ENCODE measurements around the gene SLC25A42.

SLC25A42 gene

DNA sequence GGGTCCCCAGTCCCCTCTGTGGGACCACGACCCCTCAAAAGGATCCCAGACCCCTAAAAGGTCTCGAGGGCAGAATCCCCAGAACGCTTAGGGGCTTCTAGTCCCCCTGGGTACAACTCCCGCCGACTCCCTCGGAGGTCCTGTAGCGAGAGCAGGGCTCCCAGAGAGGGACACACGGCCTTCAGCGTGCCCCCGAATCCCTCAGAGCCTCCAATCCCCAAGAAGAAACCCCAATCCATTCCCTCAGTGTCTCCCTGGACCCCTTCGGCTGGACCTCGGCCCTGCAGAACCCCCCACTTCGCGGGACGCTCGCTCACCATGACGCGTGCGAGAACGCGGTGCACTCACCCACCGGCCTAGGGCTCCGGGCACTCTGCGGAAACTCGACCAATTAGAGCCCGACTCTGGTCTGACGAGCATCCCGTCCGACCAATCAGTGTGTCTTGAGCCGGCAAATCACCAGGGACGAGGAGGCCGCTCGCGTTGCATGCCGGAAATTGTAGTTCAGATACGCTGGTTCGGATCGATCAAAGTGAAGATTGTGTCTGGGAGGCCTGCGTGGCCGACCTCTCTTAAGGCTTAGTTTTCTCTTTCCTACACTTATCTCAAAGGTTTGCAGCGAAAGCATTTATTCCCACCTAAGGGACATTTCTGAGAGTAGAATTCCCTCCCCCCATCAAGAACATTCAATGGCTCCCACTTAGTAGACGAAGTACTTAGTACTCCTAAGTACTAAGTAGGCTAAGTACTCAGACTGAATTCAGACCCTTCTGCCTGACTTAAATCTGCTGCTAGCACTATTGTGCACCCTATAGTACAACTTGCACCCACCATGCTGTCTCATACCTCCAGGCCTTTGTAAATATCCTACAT lies 74.6 kb downstream of the SLC25A42 start, which contains the start of gene TMEM161A:
TMEM161A (minus strand) TSS at position 370 of the 873 bp plus-strand sequence; CDS start at position 320, 50 bp downstream.
- DNase-seq (ENCODE audit: low spot score), result peak; percentile 99
- in situ Hi-C loops (cut with MboI; ENCODE audit: low sequenced_read_pairs, unreplicated experiment), result no loop called here
- TF ChIP-seq CTCF (IDR thresholded peaks at IDR 0.05; ENCODE audit: borderline replicate concordance, control extremely low read depth, extremely low read depth, insufficient read depth, missing control alignments), result no peak

GRCh38 chr19:19139876-19140229 lies 76.1 kb downstream of the SLC25A42 start:
- no peak for DNase-seq (ENCODE audit: low spot score)
- in situ Hi-C loops (cut with MboI; ENCODE audit: low sequenced_read_pairs, unreplicated experiment), result loop anchor here (5.0 kb wide), 1 partner anchor 42 kb away; no protein-coding TSS in a partner anchor
- TF ChIP-seq CTCF (IDR thresholded peaks at IDR 0.05; ENCODE audit: borderline replicate concordance, control extremely low read depth, extremely low read depth, insufficient read depth, missing control alignments), result no peak

DNA sequence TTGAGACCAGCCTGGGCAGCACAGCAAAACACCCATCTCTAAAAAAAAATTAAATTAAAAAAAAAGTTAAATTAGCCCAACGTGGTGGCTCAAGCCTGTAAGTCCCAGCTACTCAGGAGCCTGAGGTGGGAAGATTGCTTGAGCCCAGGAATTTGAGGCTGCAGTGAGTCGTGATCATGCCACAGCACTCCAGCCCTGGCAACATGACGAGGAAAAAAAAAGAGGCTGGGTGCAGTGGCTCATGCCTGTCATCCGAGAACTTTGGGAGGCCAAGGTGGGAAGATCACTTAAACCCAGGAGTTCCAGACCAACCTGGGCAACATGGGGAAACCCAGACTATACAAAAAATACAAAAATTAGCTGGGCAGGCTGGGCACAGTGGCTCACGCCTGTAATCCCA lies 76.7 kb downstream of the SLC25A42 start:
- in situ Hi-C loops (cut with MboI; ENCODE audit: low sequenced_read_pairs, unreplicated experiment), result loop anchor here (5.0 kb wide), 1 partner anchor 42 kb away; no protein-coding TSS in a partner anchor

DNA sequence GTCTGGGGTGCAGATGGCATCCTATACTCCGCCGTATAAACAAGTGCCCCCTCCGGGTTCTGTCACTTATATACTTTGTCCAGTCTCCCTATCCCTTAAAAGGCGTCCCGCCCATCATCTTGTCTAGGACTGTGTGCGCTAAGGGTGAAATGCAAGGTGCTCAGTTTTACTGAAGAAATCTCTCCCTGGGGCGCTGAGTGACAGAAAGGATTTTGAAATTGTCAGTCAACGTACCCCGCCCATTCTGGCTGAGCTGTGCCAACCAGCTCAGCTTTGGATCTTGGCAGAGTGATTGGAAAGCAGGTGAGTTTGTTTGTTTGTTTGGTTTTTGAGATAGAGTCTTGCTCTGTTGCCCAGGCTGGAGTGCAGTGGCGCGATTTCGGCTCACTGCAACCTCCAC lies 78.6 kb downstream of the SLC25A42 start:
- DNase-seq (ENCODE audit: low spot score), result no peak
- TF ChIP-seq CTCF (IDR thresholded peaks at IDR 0.05; ENCODE audit: borderline replicate concordance, control extremely low read depth, extremely low read depth, insufficient read depth, missing control alignments), result no peak
- in situ Hi-C loops (cut with MboI; ENCODE audit: low sequenced_read_pairs, unreplicated experiment), result loop anchor here (5.0 kb wide), 1 partner anchor 40 kb away; no protein-coding TSS in a partner anchor

More for the DNA sequence above, 76.7 kb downstream of the SLC25A42 start:
- TF ChIP-seq CTCF (IDR thresholded peaks at IDR 0.05; ENCODE audit: borderline replicate concordance, control extremely low read depth, extremely low read depth, insufficient read depth, missing control alignments), result no peak
- no peak for DNase-seq (ENCODE audit: low spot score)

GRCh38 chr19:19145281-19145680 lies 81.5 kb downstream of the SLC25A42 start:
- no peak for DNase-seq (ENCODE audit: low spot score)
- TF ChIP-seq CTCF (IDR thresholded peaks at IDR 0.05; ENCODE audit: borderline replicate concordance, control extremely low read depth, extremely low read depth, insufficient read depth, missing control alignments), result no peak
- in situ Hi-C loops (cut with MboI; ENCODE audit: low sequenced_read_pairs, unreplicated experiment), result no loop called here

DNA sequence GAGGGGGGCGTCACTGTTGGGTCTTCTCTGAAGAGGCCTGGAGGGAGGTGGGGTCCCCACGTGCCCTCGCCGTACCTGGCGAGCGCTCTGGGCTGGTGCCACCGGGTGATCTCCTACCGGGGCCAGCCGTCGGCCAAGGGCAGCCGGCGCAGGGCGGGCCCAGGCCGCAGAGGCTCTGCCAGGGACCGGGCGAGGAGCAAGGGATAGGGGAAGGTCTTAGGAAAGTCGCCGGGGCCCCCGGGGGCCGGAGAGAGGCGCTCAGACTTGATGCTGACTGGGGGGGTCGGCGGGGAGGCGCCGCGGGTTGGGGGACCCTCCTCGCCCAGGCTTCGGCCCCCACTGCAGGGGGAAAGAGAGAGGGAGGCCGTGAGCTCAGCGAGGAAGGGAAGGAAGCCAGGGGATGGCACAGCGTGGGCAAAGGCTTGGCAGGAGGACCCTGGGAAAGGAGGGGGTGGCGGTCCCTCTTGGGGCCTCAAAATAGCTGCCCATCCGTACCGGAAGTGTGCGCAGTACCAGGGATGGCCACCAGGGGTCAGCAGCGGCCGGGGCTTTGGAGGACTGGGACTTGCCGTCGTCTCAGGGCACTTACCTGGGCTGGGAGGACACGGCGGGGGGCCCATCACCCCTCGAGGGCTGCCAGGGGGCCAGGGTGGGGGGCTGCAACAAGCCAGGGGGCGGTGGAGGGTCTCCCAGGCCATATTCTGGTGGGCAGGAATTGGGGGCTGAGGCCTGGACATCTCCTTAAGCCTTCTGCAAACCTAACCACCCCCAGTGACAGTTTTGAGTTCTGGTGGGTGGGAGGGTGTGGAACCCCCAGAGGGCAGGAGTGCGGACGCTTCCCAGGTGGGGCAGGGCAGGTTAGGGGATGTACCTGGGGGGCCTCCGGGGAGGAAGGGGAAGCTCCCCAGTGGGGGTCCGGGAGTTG lies 82.2 kb downstream of the SLC25A42 start:
- in situ Hi-C loops (cut with MboI; ENCODE audit: low sequenced_read_pairs, unreplicated experiment), result no loop called here
- peak; percentile 92 for DNase-seq (ENCODE audit: low spot score)

More for the DNA sequence above, 82.2 kb downstream of the SLC25A42 start:
- peak; percentile 97 for TF ChIP-seq CTCF (IDR thresholded peaks at IDR 0.05; ENCODE audit: borderline replicate concordance, control extremely low read depth, extremely low read depth, insufficient read depth, missing control alignments)

Measured in GM13976 (cell line).